ENCODE results near the gene PITPNC1.

The PITPNC1 gene

DNA sequence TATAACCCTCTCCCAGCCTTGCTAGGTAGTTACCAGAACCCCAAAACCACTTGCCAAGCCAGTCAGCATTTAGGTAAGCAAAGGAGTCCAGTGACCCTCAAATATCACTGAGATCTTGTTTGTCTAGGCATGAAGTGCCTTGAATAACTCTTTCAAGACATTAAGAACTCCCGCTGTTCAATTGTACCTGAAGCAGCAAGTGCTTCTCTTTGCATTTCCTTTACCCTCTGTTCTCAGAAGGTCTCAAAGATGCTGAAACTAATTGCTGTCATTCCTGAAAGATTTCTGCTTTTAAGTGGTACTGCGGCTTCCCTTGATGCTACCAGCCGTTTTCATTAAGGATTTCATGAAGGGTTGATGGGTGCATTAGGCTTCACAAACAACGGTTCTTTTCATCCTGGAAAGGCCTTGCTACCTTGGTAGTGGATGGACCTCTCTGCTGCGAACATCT, 142.7 kb downstream of the PITPNC1 start:
- no peak for DNase-seq

DNA sequence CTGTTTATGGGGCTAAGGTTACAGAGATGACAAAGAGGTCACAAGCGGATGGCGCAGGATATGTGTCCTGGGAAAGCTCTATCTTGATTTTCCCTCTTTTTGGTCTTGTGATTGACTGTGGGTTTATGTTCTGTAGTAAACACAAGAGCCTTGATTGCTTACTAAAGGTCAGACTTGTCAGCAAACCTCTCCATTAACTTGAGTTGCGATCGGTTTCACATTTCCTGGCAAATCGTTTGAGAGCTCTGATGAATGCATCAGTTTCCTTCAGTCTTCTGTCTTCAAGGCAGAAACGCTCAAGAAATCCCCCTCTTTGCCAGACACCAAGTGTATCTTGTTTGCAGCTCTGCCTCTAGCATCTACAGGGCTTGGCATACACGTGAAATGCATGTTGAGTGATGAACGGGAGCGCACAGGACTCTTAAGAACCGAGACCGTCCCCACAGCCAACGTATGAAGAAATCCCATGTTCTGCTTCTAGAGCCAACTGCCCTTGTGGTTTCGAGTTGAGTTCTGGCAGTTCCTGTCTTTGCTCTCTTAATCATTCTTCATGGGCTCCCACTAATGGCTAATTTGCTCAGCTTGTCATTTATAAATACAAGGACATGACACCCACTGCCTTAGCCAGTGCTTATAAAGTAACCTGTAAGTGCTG, 143.3 kb downstream of the PITPNC1 start:
- peak; percentile 89 for DNase-seq

GRCh38 chr17:67520916-67521774, 144.1 kb downstream of the PITPNC1 start:
- no peak for DNase-seq

DNA sequence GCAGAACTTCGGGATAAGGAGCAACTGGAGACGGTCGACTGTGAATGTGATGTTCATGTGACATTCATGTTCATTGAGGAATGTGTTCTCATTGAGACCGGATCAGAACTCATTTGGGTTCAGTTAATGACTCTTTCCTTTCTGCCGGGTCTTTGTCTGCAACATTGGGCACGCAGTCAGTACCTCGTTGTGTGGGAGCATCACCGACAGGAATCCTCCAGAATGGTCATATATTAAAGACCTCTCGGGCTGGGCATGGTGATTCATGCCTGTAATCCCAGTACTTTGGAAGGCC, 144.6 kb downstream of the PITPNC1 start:
- DNase-seq: no peak

- no peak for DNase-seq
Observed at GRCh38 chr17:67523101-67523500, 146.0 kb downstream of the PITPNC1 start.

DNA sequence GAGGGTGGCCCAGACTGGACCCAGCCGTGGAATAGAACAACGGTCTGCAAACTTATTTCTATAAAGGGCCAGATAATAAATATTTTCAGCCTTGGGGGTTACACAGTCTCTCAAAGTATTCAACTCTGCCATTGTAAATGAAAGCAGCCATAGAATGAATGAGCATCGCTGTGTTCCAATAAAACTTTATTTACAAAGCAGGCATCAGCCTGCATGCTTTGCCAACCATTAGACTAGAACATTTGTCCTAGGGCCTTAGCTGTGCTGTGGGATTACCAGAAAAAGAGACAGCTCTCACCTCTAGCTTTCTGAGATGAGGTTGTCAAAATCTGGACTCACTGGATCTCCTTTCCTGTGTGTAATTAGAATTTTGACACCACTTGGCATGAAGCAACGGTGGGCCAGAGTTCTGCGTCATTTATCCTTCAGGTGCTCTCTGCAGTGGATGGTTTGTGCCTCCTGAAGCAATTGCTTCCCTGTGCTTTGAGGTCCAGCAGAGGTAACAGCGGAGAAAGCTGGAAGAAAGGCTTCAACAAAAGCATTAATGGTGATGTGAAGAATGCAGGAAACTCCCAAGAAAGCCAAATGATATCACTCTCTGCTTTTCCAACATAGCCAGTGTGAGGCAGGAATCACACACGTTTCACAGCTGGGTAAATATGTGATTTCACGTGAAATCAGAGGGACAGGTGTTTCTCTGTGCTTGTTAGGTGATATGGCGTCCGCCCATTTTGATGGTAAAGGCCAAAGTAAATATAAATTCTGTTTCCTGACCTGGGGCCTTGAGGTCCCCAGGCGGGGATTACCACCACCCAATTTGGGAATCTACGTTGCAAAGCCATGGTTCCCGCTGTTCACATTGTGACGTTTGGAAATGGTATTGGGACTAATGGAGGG, 148.4 kb downstream of the PITPNC1 start:
- no peak for DNase-seq

GRCh38 chr17:67526700-67527099, 149.6 kb downstream of the PITPNC1 start:
- no peak for DNase-seq

DNA sequence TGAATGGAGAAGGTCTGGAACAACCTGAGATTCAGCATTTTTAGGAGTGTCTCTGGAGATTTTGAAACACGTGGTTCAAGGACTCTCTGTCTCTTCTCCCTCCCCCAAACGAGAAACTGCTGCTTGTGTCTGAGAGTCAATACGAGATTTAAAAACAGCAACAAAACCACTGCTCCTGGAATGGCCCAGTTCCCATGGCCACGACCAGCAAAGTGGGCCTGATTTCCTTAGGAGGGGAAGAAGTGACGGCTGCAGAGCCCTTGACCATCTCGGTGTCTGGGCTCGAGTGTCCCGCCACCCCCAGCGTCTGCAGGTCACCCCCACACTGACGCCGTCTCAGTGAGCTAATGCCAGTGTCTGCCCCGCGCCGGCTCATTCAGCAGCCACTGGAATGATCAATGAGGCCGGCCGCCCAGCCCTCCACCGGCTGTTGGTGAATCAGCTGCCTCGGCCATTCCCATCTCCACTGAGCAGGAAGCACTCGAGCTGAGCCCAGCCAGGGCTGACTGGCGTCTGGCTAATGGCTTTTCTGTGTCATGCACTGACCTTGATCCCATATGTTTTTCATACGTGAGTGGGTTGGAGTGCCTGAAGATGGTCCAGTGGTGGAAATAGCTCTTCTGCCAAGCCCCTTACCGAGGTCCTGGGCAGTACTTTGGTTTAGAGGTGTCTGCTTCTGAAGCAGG, 151.8 kb downstream of the PITPNC1 start:
- DNase-seq: no peak

- DNase-seq: no peak
Observed at GRCh38 chr17:67531291-67531690, 154.2 kb downstream of the PITPNC1 start.

DNA sequence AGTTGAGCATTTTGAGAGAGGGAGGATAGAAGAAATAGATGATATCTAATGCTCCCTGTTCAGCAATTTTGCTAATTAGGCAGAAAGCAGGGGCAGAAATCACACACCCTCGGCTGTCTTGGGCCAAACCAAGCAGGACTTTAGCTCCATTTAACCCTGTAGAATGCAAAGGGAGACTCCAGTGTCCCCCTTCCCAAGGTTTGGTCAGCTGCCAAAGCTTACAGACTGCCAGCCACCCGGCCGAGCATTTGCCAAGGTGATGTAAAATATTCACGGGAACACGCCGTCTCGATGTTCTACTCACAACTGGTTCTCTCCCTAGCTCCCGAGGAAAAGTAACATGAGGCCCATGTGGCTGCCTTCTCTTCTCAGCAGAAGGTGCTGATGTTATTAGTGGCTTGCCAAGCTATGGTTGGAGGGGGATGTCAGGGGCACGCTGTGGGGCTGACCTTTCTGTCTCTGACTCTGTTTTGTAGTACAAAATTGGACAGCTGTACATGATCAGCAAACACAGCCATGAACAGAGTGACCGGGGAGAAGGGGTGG, 155.3 kb downstream of the PITPNC1 start:
- DNase-seq: no peak

GRCh38 chr17:67534941-67535340, 157.9 kb downstream of the PITPNC1 start:
- DNase-seq: no peak

- DNase-seq: no peak
Observed at GRCh38 chr17:67542219-67543114, 165.4 kb downstream of the PITPNC1 start.

DNA sequence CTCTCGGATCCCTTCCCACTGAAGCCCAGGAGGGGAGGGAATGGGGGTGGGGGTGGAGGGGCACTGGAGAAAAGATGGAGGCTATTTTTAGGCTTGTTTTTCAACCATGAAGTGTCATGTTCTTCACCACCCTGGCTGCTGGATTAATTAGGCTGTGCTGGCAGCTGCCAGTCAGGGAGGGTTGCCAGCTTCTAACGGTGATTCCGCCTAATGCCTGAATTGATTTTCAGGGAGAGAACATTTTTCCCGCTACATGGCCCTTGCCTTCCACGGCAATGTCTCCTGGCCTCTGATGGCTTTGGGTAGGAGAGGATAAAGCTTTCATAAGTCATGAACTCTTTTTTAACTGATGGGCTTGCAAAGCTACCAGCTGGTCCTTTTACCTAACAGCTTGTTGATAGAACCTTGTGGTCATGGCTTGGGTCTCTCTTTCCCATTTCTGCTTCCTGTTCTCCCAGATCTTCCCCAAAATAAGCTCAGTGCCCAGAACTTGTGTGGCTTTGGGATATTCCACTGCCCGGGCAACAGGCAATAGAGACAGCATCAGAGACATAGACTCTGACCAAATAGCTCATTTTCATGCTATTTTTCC, 167.4 kb downstream of the PITPNC1 start:
- no peak for DNase-seq

DNA sequence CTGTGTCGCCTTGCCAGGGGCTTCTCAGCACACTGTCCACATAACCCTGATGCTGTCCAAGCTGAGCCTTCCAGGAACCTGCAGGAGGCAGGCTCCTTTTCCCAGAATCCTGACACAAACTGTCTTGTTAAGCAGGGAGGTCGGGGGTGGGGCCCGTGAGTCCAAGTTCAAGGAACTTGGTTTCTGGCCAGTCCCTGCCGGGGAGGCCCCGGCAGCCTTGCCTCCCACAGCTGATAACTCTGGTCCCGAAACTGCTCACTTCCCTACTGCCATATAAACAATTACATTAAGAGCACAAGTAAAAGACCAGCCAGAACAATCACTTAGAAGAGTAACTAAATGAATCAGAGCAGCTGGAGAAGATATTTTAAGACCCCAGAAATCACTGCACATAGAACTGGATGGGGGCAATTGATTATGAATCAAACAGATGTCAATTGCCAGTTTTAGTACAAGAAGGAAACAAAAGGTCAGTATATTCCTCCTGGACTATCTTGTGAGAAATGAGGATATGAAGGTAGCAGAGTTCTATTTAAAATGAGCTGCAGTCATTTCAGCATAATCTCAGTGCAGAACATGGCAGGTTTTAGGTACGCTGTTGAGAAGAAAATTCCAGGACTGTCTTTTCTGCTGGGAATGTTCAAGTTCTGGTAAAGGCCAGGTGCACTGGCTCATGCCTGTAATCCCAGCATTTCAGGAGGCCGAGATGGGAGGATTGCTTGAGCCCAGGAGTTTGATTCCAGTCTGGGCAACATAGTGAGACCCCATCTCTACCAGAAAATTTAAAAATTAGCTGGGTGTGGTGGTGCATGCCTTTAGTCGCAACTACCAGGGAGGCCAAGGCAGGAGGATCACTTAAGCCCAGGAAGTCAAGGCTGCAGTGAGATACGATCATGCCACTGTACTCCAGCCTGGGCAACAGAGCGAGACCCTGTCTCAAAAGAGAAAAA, 169.8 kb downstream of the PITPNC1 start:
- DNase-seq: peak; percentile 90

DNA sequence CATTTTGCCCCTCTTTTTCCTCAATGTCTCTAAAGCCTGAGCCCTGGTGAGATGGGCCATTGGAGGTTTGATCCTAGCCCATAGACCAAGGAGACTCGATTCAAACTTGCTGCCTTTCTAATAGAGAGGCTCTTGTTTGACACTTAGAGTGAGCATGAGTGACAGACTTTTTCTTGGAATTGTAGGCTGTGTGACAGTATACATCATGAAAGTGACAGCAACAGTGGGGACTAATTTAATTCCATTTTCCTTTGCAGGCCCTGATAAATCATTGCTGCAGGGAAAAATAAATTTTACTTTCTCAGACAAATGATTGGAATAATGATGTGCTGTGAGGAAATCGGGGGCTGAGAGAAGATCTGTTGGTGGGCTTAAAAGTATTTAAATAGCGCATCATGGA, 171.6 kb downstream of the PITPNC1 start:
- DNase-seq: no peak

GRCh38 chr17:67549820-67550219, 172.7 kb downstream of the PITPNC1 start:
- DNase-seq: peak; percentile 87

DNA sequence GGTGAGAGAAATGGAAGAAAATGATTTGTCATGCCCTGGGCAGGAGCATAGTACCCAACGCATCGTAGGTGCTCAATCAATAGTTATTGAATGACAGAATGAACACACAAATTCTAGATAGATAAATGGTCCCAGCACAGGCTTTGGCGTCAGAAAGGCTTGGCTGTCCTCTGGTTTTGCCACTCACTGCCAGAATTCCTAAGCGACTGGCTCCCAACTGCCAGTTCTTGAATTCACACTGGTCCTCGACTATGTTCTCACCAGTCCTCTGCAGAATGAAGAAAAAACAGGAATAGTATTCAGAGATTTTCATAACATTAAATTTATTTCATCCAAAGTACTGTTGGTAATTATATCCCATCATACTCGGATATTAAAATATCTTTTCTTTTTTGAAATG, 177.6 kb downstream of the PITPNC1 start:
- DNase-seq: no peak

GRCh38 chr17:67555855-67556254, 178.8 kb downstream of the PITPNC1 start:
- DNase-seq: no peak

- DNase-seq: no peak
Observed at GRCh38 chr17:67557052-67557845, 180.2 kb downstream of the PITPNC1 start.
